Coronary artery (tissue), 2 donors: ENCODE data around the gene CDK9.
A peak's percentile ranks its signal among the peaks of the same experiment; 100 is the strongest.

ENCODE experiments used
- DNase-seq: peaks from one replicate; pipeline ENCODE4 v3.0.0-alpha.2; 2017; ENCODE audit warnings: low spot score
- H3K27ac ChIP-seq, 2 donors: fragments of 200-600 bp; sonication (generic); one replicate each; pipeline ENCODE4 v1.5.1; 2016 to 2019
- H3K4me3 ChIP-seq: fragments of 200-600 bp; sonication (generic); 2 replicates; pipeline ENCODE4 v1.5.1; 2016; ENCODE audit warnings: mild to moderate bottlenecking, moderate library complexity
- TF ChIP-seq, protein P1 (sequence below): fragments of 200-600 bp; sonication (generic); IDR thresholded peaks from one replicate; pipeline ENCODE4 v1.5.1; 2019; ENCODE audit warnings: antibody characterized with exemption

Gene CDK9

DNA sequence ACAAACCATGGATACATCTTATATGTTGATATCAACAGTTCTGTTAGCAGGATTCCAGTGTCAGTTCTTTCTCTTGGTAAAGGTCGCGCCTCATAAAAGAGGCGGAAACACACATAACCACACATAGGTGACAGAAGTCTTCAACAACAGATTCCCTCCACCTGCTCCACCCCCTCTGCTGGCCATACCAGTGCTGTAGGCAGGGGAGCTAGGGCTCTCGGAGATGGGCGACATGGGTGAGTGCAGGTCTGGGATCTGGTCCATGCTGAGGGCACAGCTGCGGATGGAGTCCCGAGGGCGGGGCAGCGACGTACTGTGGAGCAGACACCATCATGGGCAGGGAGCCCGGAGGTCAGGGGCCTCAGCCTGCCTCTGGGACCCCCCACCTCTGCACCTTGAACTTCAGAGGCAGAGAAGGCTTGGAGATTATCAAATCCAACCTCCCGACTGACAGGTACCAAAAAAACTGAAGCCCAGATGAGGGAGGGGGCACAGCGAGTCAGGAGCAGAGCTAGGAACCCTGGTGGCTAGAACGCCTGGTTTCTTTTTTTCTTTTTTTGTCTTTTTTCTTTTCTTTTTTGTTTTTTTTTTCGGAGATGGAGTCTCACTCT, 38.8 kb upstream of the CDK9 start:
- TF ChIP-seq, protein P1, sequence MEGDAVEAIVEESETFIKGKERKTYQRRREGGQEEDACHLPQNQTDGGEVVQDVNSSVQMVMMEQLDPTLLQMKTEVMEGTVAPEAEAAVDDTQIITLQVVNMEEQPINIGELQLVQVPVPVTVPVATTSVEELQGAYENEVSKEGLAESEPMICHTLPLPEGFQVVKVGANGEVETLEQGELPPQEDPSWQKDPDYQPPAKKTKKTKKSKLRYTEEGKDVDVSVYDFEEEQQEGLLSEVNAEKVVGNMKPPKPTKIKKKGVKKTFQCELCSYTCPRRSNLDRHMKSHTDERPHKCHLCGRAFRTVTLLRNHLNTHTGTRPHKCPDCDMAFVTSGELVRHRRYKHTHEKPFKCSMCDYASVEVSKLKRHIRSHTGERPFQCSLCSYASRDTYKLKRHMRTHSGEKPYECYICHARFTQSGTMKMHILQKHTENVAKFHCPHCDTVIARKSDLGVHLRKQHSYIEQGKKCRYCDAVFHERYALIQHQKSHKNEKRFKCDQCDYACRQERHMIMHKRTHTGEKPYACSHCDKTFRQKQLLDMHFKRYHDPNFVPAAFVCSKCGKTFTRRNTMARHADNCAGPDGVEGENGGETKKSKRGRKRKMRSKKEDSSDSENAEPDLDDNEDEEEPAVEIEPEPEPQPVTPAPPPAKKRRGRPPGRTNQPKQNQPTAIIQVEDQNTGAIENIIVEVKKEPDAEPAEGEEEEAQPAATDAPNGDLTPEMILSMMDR: no peak
- no peak overlapping the region for H3K27ac ChIP-seq
- no peak for DNase-seq
- H3K4me3 ChIP-seq: no peak overlapping the region

DNA sequence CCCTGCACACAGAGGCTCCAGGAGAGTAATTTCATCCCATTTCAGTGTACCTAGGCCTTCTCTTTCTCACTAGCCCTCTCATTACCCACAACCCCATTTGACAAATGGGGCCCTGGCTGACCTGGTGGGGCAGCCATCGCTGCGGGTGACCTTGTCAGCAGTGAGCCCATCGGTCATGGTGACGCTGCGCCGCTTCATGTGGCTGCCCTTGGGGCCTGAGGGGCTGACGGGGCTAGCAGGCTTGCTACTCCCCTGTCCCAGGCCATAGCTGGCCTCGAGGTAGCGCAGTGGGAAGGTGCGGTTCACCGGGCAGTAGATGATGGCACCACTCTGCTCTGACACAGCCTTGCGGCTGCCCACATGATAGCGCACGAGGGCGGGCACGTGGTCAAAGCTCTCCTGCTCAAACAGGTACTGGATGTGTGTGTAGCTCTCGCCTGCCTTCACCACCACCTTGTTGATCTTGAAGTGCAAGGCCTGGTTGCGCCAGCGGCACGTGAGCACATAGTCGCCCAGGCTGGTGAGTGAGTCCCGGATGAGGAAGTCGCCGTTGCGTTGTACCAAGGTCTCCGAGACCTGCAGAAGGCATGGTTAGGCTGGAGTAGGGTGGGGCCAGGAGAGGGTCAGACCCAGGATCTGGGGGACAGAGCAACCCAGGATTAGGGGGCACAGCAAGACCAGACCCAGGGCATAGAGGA, 36.6 kb upstream of the CDK9 start:
- no peak overlapping the region for H3K4me3 ChIP-seq
- TF ChIP-seq, protein P1: no peak
- no peak for DNase-seq
- H3K27ac ChIP-seq: no peak overlapping the region

DNA sequence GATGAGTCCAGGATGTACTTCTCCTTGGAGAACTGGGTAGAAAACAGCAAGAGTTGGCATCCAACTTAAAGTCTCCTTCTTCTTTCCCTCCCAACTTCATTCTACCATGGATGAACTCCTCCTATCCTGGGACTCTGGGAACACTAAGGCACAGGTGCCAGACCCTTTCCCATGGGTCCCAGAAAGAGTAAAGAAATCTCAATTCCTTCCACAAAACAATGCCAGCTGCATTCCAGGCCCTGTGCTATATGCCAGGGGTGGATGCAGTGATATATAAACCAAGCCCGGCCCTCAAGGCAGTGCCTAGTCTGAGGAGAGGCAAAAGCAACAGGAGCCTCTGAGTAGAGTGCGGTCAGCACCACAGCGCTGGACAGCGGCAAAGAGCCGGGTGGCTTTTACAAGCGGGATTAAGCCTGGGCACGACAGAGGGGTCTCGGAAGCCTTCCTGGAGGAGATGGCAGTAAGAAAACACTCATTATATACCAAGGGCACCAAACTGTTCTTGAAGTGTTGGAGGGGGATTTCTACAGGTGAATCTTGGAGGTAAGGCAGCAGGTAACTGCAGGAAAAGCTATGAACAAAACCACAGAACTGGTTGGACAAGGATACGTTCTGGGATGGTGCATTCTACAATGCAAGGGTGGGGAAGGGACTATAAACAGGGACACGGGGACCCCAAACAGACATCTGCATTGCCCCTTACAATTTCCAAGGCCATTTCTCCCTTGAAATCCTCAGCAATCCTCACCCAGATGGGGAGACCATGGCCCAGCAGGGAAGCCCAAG, 34.4 kb upstream of the CDK9 start:
- no peak for DNase-seq
- TF ChIP-seq, protein P1: no peak
- no peak overlapping the region for H3K27ac ChIP-seq
- H3K4me3 ChIP-seq: no peak overlapping the region

DNA sequence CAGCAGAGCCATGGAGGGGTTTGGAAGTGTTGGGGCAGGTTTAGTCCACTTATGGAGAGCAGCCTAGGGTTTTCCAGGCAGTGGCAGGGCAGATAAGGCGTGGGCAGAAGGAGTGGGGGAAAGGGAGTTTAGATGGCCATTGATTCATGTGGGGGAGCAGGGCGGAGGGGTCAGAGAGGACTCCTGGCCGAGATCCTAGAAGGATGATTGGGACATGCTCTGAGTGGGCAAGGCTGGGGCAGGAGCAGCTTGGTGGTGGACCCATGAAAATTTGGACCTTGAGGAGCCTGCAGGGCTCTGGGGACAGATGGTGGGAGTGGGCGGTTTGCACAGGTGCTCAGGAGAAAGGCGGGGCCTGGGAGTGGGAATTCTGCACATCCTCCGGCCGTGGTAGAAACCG, 32.7 kb upstream of the CDK9 start:
- TF ChIP-seq, protein P1: no peak
- Histone ChIP-seq H3K4me3 (no peak overlapping the region), H3K27ac (no peak overlapping the region)
- DNase-seq: no peak

GRCh38 chr9:127753622-127754021, 32.2 kb upstream of the CDK9 start:
- no peak overlapping the region for H3K27ac ChIP-seq
- TF ChIP-seq, protein P1: no peak
- no peak for DNase-seq
- no peak overlapping the region for H3K4me3 ChIP-seq

- Histone ChIP-seq H3K4me3 (peak overlapping the region; percentile 50), H3K27ac (peak overlapping the region in 1 of 2 donors; percentile 22)
- TF ChIP-seq, protein P1: no peak
- no peak for DNase-seq
Measured at GRCh38 chr9:127754099-127755060, 31.5 kb upstream of the CDK9 start.
